GM20431 (cell line): ENCODE results near the gene NEURL2.

Experiments used
- in situ Hi-C: fragments of 300-500 bp; cut with MseI, MboI; formaldehyde crosslinking; loops from one replicate; pipeline ENCODE4 v1.15.0; 2020; ENCODE audit warnings: low sequenced_read_pairs; ENCODE audit not compliant: unreplicated experiment

NEURL2 gene

GRCh38 chr20:45850238-45850637 lies 40.8 kb downstream of the NEURL2 start:
- in situ Hi-C loops, result no loop called here

- in situ Hi-C loops, result no loop called here
Observed at GRCh38 chr20:45848969-45849582, 41.9 kb downstream of the NEURL2 start.

- in situ Hi-C loops, result no loop called here
Observed at GRCh38 chr20:45848421-45848820, 42.6 kb downstream of the NEURL2 start.

- in situ Hi-C loops, result no loop called here
Observed at GRCh38 chr20:45845452-45845851, 45.6 kb downstream of the NEURL2 start.

- in situ Hi-C loops, result no loop called here
Observed at GRCh38 chr20:45843506-45843905, 47.5 kb downstream of the NEURL2 start.

- in situ Hi-C loops, result no loop called here
Observed at GRCh38 chr20:45842169-45842812, 48.7 kb downstream of the NEURL2 start.

- in situ Hi-C loops, result no loop called here
Observed at GRCh38 chr20:45841407-45842129, 49.4 kb downstream of the NEURL2 start.

GRCh38 chr20:45840700-45841198 lies 50.3 kb downstream of the NEURL2 start:
- in situ Hi-C loops, result no loop called here
